ENCODE measurements around the gene APOA4.

APOA4 gene

DNA sequence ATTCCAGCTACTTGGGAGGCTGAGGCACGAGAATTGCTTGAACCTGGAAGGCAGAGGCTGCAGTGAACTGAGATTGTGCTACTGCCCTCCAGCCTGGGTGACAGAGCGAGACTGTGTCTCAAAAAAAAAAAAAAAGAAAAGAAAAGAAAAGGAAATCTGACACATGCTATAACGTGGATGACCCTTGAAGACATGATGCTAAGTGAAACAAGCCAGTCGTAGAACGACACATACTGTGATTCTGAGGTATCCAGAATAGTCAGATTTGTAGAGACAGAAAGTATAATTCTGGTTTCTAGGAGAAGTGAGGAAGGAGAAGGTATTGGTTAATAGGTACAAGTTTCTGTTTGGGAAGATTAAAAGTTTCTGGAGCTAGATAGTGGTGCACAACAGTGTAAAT, 24.7 kb downstream of the APOA4 start:
- DNase-seq (ENCODE audit: extremely low read depth, low read depth), result no peak
- TF ChIP-seq, protein P1, sequence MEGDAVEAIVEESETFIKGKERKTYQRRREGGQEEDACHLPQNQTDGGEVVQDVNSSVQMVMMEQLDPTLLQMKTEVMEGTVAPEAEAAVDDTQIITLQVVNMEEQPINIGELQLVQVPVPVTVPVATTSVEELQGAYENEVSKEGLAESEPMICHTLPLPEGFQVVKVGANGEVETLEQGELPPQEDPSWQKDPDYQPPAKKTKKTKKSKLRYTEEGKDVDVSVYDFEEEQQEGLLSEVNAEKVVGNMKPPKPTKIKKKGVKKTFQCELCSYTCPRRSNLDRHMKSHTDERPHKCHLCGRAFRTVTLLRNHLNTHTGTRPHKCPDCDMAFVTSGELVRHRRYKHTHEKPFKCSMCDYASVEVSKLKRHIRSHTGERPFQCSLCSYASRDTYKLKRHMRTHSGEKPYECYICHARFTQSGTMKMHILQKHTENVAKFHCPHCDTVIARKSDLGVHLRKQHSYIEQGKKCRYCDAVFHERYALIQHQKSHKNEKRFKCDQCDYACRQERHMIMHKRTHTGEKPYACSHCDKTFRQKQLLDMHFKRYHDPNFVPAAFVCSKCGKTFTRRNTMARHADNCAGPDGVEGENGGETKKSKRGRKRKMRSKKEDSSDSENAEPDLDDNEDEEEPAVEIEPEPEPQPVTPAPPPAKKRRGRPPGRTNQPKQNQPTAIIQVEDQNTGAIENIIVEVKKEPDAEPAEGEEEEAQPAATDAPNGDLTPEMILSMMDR (IDR thresholded peaks at IDR 0.05; ENCODE audit: low read depth, low read length), result no peak

DNA sequence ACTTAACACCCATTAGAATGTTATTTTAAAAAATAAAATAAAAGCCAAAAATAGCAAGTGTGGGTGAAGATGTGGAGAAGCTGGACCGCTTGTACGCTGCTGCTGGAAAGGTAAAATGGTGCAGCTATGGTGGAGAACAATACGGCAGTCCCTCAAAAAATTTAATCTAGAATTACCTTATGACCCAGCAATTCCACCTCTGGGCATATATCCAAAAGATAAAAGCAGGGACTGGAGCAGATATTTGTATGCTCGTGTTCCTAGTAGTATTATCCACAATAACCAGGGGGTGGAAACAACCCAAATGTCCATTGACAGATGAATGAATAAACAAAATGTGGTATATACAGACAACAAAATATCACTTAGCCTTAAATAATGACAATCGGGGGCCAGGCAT, 25.3 kb downstream of the APOA4 start:
- no peak for DNase-seq (ENCODE audit: extremely low read depth, low read depth)
- TF ChIP-seq, protein P1 (IDR thresholded peaks at IDR 0.05; ENCODE audit: low read depth, low read length), result no peak

DNA sequence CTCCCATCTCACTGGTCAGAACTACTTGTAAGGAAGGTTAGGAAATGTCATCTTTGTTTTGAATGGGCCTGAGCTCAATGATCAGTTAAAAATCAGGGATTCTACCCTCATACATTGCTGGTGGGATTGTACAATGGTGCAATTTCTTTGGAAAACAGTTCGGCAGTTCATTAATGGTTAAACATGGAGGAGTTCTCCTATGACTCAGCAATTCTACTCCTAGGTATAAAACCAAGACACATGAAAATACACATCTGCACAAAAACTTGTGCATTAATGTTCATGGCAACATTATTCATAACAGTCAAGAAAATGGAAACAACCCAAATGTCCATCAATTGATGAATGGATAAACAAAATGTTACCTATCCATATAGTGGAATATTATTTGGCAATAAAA, 26.6 kb downstream of the APOA4 start:
- TF ChIP-seq, protein P1 (IDR thresholded peaks at IDR 0.05; ENCODE audit: low read depth, low read length), result no peak
- DNase-seq (ENCODE audit: extremely low read depth, low read depth), result no peak

DNA sequence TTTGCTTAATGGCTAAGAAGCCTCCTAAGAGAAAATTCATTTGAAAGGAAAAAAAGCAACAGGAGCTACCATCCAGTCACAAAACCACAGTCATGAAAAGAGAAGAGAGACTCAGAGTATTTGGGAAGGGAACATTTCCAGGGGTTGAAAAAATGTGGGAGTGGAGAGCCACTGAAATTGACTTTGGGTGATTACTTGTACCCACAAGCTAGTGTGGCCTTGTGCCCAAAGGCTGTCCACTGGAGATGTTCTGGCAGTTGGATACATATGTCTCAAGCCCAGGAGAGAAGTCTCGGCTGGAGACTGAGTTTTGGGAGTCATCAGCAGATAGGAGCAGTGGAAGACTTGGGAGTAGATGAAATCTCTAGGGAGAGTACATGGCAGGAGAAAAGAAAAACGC, 28.3 kb downstream of the APOA4 start:
- TF ChIP-seq, protein P1 (IDR thresholded peaks at IDR 0.05; ENCODE audit: low read depth, low read length), result no peak
- no peak for DNase-seq (ENCODE audit: extremely low read depth, low read depth)

DNA sequence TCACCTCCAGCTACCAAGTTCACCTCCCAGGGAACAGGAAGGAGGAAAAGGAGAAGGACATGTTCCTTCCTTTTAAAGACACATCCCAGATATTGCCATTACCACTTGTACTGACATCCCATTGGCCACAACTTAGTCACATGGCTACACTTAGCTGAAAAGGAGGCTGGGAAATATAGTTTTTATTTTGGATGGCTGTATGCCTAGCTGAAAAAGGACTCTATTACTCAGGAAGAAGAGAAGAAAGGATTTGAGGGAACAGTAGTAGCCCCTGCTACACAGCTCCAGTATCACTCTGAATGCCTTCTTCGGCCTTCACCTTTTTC, 29.4 kb downstream of the APOA4 start:
- TF ChIP-seq, protein P1 (IDR thresholded peaks at IDR 0.05; ENCODE audit: low read depth, low read length), result no peak
- DNase-seq (ENCODE audit: extremely low read depth, low read depth), result no peak

DNA sequence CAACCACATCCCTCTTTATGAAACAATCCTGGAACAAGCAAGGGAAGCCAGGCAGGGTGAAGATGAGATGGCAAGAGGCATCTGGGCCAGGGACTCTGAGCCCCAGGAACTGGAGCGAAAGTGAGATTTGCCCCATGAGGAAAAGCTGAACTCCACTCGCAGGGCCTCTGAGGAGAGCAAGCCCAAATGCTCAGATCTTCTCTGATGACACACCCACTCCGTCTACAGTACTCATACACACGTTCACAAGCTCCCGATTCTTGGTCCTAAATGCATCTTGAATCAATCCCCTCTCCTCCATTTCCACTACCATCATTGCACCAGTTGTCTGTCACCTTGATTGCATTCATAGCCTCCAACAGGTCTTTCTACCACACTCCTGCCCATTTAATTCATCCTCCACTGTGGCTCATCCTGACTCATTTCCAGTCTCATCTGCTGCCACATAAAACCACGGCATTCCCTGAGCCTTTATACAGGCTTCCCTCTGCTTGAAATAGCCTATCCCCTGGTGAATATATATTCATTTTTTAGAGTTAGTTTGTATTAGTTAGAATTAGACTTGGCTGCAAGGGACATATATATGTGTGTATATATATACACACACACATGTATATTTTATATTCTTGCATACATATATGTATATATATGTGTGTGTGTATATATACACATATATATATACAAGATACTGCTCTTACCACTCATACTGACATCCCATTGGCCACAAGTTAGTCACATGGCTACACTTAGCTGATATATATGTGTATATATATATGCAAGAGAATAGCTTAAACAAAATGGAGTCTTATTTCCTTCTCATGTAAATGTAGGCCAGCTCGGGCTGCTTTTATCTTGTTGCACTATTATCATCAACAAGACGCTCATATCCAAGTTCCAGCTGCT, 30.0 kb downstream of the APOA4 start:
- no peak for DNase-seq (ENCODE audit: extremely low read depth, low read depth)
- TF ChIP-seq, protein P1 (IDR thresholded peaks at IDR 0.05; ENCODE audit: low read depth, low read length), result no peak

DNA sequence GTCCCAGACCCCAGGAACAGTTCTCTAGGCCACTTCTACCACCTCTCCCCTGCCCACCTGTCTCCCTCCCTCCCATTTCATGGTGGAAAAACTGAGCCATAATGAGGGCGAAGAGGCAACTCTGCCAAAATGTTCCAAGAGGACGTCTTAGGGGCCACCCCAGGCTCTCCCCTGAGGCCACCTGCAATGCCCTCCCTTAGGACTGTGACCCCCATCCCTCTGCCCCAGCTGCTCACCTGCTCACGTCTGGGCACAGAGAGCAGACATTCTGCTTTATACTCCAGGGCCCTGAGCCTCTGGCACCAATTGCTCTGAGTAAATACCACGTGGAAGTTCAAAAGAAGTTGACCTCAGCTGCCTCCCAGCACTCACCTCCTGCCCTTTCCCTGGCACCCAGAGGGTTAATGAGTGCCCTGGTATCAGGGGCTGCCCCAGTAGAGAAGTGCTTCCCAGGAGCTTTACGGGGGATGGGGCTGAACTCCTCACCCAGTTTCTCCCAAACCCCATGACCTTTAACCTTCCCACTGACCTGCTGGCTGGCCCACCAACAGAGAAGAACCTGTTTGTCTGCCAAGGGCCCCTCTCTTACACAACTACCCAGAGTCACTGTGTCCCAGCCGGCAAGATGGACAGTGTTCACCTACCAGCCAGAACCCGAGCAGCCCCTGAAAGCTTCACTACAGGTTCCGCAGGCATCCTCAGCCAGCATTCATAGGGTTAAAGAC, 30.8 kb downstream of the APOA4 start:
- no peak for DNase-seq (ENCODE audit: extremely low read depth, low read depth)
- TF ChIP-seq, protein P1 (IDR thresholded peaks at IDR 0.05; ENCODE audit: low read depth, low read length), result no peak
